PC-9 (cell line): Measurements from ENCODE around the gene TMEM150C. TPM values are rescaled to one million over a fixed set of nuclear protein-coding genes. Genes with fewer than 3 reads are reported as not detected.
A peak's percentile ranks its signal among the peaks of the same experiment; 100 is the strongest.

ENCODE experiments used
- Bru-seq: library from RNA; stranded (reverse); fragments of 400-500 nt; gene quantifications from one replicate; lab custom pipeline; 2021; lab: Mats Ljungman, UMichigan
- BruChase-seq, 2 experiments: library from RNA; stranded (reverse); fragments of 400-500 nt; gene quantifications; one replicate each; lab custom pipeline; 2021; lab: Mats Ljungman, UMichigan
- BruUV-seq: library from RNA; stranded (reverse); fragments of 400-500 nt; replicated peaks from 2 replicates; lab custom pipeline; 2021; lab: Mats Ljungman, UMichigan
- CTCF ChIA-PET: fragments of 300-600 bp; sonication (Branson Sonifier 250); formaldehyde crosslinking; loops from one replicate; lab custom pipeline; 2022; ENCODE audit warnings: antibody characterized with exemption; lab: Charles Lee
- POLR2A ChIA-PET: fragments of 300-600 bp; sonication (Branson Sonifier 250); formaldehyde crosslinking; loops from one replicate; lab custom pipeline; 2022; ENCODE audit warnings: antibody characterized with exemption; ENCODE audit not compliant: unreplicated experiment; lab: Charles Lee
- DNase-seq, 2 experiments: peaks; one replicate each; pipeline versions ENCODE4 v3.0.0 to v3.0.0-alpha.2; 2015 to 2022; ENCODE audit warnings: mixed read lengths in 1 of 2
- H2AFZ ChIP-seq: fragments of 200-600 bp; sonication (generic); 2 replicates; pipeline ENCODE4 v1.8.1; 2017; ENCODE audit warnings: antibody characterized with exemption
- H3F3A ChIP-seq: fragments of 200-600 bp; sonication (generic); 2 replicates; pipeline ENCODE4 v1.8.1; 2017; ENCODE audit warnings: antibody characterized with exemption, mild to moderate bottlenecking, low read depth; ENCODE audit not compliant: insufficient read depth
- H3K27ac ChIP-seq: fragments of 200-600 bp; sonication (generic); 2 replicates; pipeline ENCODE4 v1.6.1; 2016; ENCODE audit warnings: mixed run types
- H3K27me3 ChIP-seq: fragments of 200-600 bp; sonication (generic); 2 replicates; pipeline ENCODE4 v1.6.1; 2016; ENCODE audit warnings: low read depth, mixed run types; ENCODE audit not compliant: insufficient read depth
- H3K36me3 ChIP-seq: fragments of 200-600 bp; sonication (generic); 2 replicates; pipeline ENCODE4 v1.6.1; 2016; ENCODE audit warnings: low read depth, mixed run types
- H3K4me1 ChIP-seq: fragments of 200-600 bp; sonication (generic); replicated peaks from 2 replicates; pipeline ENCODE4 v1.6.1; 2016; ENCODE audit warnings: mixed run types; ENCODE audit not compliant: insufficient read depth
- H3K4me2 ChIP-seq: fragments of 200-600 bp; sonication (generic); 2 replicates; pipeline ENCODE4 v1.6.1; 2017; ENCODE audit warnings: mixed run types
- H3K4me3 ChIP-seq: fragments of 200-600 bp; sonication (generic); 2 replicates; pipeline ENCODE4 v1.6.1; 2016; ENCODE audit warnings: mixed run types
- H3K79me2 ChIP-seq: fragments of 200-600 bp; sonication (generic); 2 replicates; pipeline ENCODE4 v1.6.1; 2017; ENCODE audit warnings: low read depth, mixed run types
- H3K9me2 ChIP-seq: fragments of 200-600 bp; sonication (generic); 2 replicates; pipeline ENCODE4 v1.8.1; 2017; ENCODE audit warnings: mild to moderate bottlenecking; ENCODE audit not compliant: insufficient read depth
- H3K9me3 ChIP-seq: fragments of 200-600 bp; sonication (generic); 2 replicates; pipeline ENCODE4 v1.8.1; 2016; ENCODE audit warnings: low read depth; ENCODE audit not compliant: insufficient read depth
- H4K20me1 ChIP-seq: fragments of 200-600 bp; sonication (generic); 2 replicates; pipeline ENCODE4 v1.8.1; 2017; ENCODE audit not compliant: insufficient read depth
- EZH2 ChIP-seq: fragments of 200-600 bp; sonication (generic); IDR thresholded peaks from 2 replicates; pipeline ENCODE4 v1.8.0; 2017; ENCODE audit warnings: antibody characterized with exemption, low read depth
- intact Hi-C: fragments of 100-400 bp; cut with micrococcal nuclease; formaldehyde crosslinking; loops from one replicate; pipeline ENCODE4 v1.10.0; 2022; ENCODE audit not compliant: unreplicated experiment
- long read RNA-seq: library from polyadenylated mRNA; stranded (forward); transcript quantifications from one replicate; pipeline ENCODE4 v2.0.0, GENCODE V29; 2022
- total RNA-seq: library from RNA; stranded (reverse); gene quantifications from 2 replicates; pipeline ENCODE4 v1.2.3, GENCODE V29; 2021
- TF ChIP-seq, protein P1 (sequence below): fragments of 200-600 bp; sonication (generic); conservative IDR thresholded peaks from 2 replicates; pipeline ENCODE4 v1.6.1; 2017; ENCODE audit warnings: mixed run types, antibody characterized with exemption, mild to moderate bottlenecking, moderate library complexity

TMEM150C gene
- total RNA-seq (0.74 and 0.98 TPM in 2 replicates), Bru-seq, nascent RNA (percentile 22 among the genes with signal in this experiment), BruChase-seq, experiment 1, labeled RNA remaining after a 2-hour chase (percentile 45 among the genes with signal in this experiment), BruChase-seq, experiment 2, labeled RNA remaining after a 6-hour chase (percentile 28 among the genes with signal in this experiment)
- long read RNA-seq: 0 reads

DNA sequence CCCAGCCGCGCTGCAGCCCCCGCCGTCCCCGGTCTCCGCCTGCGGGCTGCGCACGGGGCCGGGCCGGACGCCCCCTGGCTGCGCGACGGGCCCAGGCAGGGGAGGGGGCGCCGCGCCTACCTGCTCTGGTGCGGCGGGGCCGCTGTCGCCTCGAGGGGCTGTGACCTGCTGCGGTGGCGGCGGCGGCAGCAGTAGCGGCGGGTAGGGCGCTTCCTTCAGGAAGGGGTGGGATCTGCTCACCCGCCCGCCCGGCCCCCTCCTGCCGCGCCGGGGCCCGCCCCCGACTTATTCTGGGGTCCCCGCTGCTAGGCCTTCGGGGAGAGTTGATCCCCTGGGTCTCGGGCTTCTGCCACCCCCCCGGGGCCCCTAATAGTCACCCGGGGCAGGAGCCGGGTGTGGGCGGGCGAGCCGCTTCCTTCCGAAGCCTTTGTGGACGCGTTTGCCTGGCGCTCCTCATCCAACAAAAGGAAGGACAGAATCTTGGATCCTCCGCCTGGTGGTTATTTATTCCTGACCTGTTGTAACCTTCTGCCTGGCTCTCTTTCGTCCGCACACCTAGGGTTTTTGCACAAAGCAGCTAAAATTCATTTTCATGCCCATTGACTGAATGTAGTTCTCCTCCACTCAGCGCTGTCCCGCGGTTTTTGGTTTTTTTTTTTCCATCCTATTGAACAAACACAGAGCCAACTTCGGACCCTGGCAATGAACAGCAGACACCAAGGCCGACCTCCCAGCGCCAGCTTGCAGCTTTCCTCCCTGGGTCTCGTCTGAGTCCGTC, at the start of gene TMEM150C:
TMEM150C (minus strand) TSS at position 203 of the 778 bp plus-strand sequence. CDS start 57,331 bp downstream, outside the sequence.
- Histone ChIP-seq H3K4me2 (no peak within 1 kb of the TSS), H3K4me3 (peak within 1 kb of the TSS; percentile 31; the same call in 1 of the 2 replicates), H3K9me2 (no peaks in the 10 kb centered on the region), H2AFZ (no peak within 1 kb of the TSS), H3K36me3 (no peaks in the 10 kb centered on the region), H3K9me3 (no peaks in the 10 kb centered on the region), H4K20me1 (no peaks in the 10 kb centered on the region), H3F3A (no peaks in the 10 kb centered on the region), H3K4me1 (no peaks in the 10 kb centered on the region), H3K27ac (no peak within 1 kb of the TSS), H3K27me3 (0 out of 2 replicates have a peak, but pooled peaks cover 6% of the 10 kb centered on the region), H3K79me2 (no peaks in the 10 kb centered on the region)
- ChIA-PET POLR2A (no interaction called here), CTCF (interaction anchor here (0.6 to 0.7 kb wide), 2 partner anchors 214 to 337 kb away, joined by 3 to 9 read pairs; no protein-coding TSS in a partner anchor)
- intact Hi-C loops: loop anchor here (10.0 kb wide), 1 partner anchor 97 kb away; no protein-coding TSS in a partner anchor
- TF ChIP-seq, protein P1, sequence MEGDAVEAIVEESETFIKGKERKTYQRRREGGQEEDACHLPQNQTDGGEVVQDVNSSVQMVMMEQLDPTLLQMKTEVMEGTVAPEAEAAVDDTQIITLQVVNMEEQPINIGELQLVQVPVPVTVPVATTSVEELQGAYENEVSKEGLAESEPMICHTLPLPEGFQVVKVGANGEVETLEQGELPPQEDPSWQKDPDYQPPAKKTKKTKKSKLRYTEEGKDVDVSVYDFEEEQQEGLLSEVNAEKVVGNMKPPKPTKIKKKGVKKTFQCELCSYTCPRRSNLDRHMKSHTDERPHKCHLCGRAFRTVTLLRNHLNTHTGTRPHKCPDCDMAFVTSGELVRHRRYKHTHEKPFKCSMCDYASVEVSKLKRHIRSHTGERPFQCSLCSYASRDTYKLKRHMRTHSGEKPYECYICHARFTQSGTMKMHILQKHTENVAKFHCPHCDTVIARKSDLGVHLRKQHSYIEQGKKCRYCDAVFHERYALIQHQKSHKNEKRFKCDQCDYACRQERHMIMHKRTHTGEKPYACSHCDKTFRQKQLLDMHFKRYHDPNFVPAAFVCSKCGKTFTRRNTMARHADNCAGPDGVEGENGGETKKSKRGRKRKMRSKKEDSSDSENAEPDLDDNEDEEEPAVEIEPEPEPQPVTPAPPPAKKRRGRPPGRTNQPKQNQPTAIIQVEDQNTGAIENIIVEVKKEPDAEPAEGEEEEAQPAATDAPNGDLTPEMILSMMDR: no peak
- no peak for TF ChIP-seq EZH2
- DNase-seq: peak in 1 of 2 experiments; percentile 18
- no TSS peak for BruUV-seq

GRCh38 chr4:82611527-82611926, 49.7 kb upstream of the TMEM150C start:
- Histone ChIP-seq H3K4me2 (no peak overlapping the region), H3K36me3 (no peaks in the 10 kb centered on the region), H3K27me3 (no peaks in the 10 kb centered on the region), H3K79me2 (no peaks in the 10 kb centered on the region), H3K9me2 (no peaks in the 10 kb centered on the region), H3F3A (no peaks in the 10 kb centered on the region), H3K27ac (no peak overlapping the region), H2AFZ (no peak overlapping the region), H4K20me1 (no peaks in the 10 kb centered on the region), H3K4me3 (no peak overlapping the region), H3K9me3 (no peaks in the 10 kb centered on the region), H3K4me1 (no peaks in the 10 kb centered on the region)
- BruUV-seq: no TSS peak
- intact Hi-C loops: no loop called here
- no peak for DNase-seq
- ChIA-PET POLR2A (no interaction called here), CTCF (interaction anchor here (0.7 kb wide), 1 partner anchor 1625 kb away, joined by 3 read pairs; no protein-coding TSS in a partner anchor)
- TF ChIP-seq, protein P1: no peak
- no peak for TF ChIP-seq EZH2

- H2AFZ ChIP-seq: no peak overlapping the region
- no peaks in the 10 kb centered on the region for H3K9me3 ChIP-seq
- H3F3A ChIP-seq: no peaks in the 10 kb centered on the region
- ChIA-PET POLR2A (no interaction called here), CTCF (no interaction called here)
- H4K20me1 ChIP-seq: no peaks in the 10 kb centered on the region
- H3K36me3 ChIP-seq: no peaks in the 10 kb centered on the region
- H3K27me3 ChIP-seq: no peaks in the 10 kb centered on the region
- H3K79me2 ChIP-seq: no peaks in the 10 kb centered on the region
- H3K27ac ChIP-seq: no peak overlapping the region
- no peaks in the 10 kb centered on the region for H3K4me1 ChIP-seq
- no peak overlapping the region for H3K4me2 ChIP-seq
- no peaks in the 10 kb centered on the region for H3K9me2 ChIP-seq
- no peak overlapping the region for H3K4me3 ChIP-seq
- intact Hi-C loops: no loop called here
- TF ChIP-seq, protein P1: no peak
- TF ChIP-seq EZH2: no peak
- DNase-seq: no peak
- BruUV-seq: no TSS peak
These were observed 48.3 kb upstream of the TMEM150C start for GRCh38 chr4:82610041-82610440.
